Bronchial epithelial cell (primary cell): ENCODE results near the gene ABHD16A. TPM values are rescaled to one million over a fixed set of nuclear protein-coding genes. Genes with fewer than 3 reads are reported as not detected.

Experiments used
- DNase-seq: peaks from one replicate; pipeline ENCODE4 v3.0.0-alpha.2; 2010; ENCODE audit warnings: low read depth
- FAIRE-seq: peaks from 2 replicates; lab custom pipeline; 2011; peaks lifted over from hg19 to GRCh38; lab: Jason Lieb, UNC
- H3K27me3 ChIP-seq: 2 replicates; pipeline ENCODE4 v1.5.1; 2011; ENCODE audit warnings: low read length; ENCODE audit not compliant: control insufficient read depth, insufficient read depth
- H3K36me3 ChIP-seq: 2 replicates; pipeline ENCODE4 v1.5.1; 2011; ENCODE audit warnings: low read length; ENCODE audit not compliant: control insufficient read depth, insufficient read depth
- H3K4me3 ChIP-seq: 2 replicates; pipeline ENCODE4 v1.5.1; 2011; ENCODE audit warnings: mild to moderate bottlenecking, low read depth, low read length, control low read depth
- CTCF ChIP-seq: IDR thresholded peaks from 2 replicates; pipeline ENCODE4 v1.5.1; 2011; ENCODE audit warnings: mild to moderate bottlenecking, moderate library complexity, low read length, control low read depth, inconsistent platforms; ENCODE audit not compliant: insufficient read depth, severe bottlenecking
- total RNA-seq: library from RNA; depleted of rRNA; stranded (reverse); fragments of >200 nt; gene quantifications from 2 replicates; pipeline ENCODE4 v1.2.1, GENCODE V29; 2014

ABHD16A gene
- total RNA-seq, 1 donor from 2014 or later = 32.9 TPM

DNA sequence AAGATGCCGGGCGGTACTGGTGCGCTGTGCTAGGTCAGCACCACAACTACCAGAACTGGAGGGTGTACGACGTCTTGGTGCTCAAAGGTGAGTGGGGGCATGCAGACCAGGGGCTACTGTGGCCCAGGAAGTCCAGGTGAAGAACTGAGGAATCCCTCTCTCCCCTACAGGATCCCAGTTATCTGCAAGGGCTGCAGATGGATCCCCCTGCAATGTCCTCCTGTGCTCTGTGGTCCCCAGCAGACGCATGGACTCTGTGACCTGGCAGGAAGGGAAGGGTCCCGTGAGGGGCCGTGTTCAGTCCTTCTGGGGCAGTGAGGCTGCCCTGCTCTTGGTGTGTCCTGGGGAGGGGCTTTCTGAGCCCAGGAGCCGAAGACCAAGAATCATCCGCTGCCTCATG lies 4.6 kb upstream of the ABHD16A start:
- FAIRE-seq = no peak
- no peak for TF ChIP-seq CTCF
- Histone ChIP-seq H3K27me3 (no peaks in the 10 kb centered on the region), H3K36me3 (no peaks in the 10 kb centered on the region), H3K4me3 (no peak overlapping the region)
- DNase-seq = no peak

DNA sequence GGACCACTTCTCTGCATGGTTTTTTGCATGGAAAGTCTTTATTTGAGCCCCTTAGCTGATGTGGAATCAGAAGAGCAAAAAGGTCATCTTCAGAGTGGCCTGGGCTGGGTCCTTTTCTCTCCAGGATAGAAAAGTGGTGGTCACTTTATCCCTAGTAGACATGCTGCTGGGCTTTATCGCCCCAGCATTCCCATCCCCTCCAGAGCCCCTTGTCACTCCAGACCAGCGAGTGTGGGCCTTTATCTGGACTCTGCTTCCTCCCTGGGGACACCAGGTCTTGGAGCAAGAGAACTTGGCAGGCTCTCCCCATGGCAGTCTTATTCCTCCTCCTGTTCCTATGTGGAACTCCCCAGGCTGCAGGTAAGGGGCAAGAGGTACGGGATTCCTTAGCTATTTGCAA lies 3.5 kb upstream of the ABHD16A start, which contains the start of gene LY6G6F:
LY6G6F (plus strand) TSS at position 268 of the 400 bp plus-strand sequence; CDS start at position 309, 41 bp downstream.
- no peak for TF ChIP-seq CTCF
- no peak for DNase-seq
- no peak within 1 kb of the TSS for H3K4me3 ChIP-seq
- no peaks in the 10 kb centered on the region for H3K36me3 ChIP-seq
- FAIRE-seq = no peak
- no peaks in the 10 kb centered on the region for H3K27me3 ChIP-seq

GRCh38 chr6:31705931-31706330 lies 2.8 kb upstream of the ABHD16A start:
- no peak for DNase-seq
- H3K36me3 ChIP-seq = peaks cover under 1% of the 10 kb centered on the region
- no peaks in the 10 kb centered on the region for H3K27me3 ChIP-seq
- TF ChIP-seq CTCF = no peak
- no peak overlapping the region for H3K4me3 ChIP-seq
- FAIRE-seq = no peak

DNA sequence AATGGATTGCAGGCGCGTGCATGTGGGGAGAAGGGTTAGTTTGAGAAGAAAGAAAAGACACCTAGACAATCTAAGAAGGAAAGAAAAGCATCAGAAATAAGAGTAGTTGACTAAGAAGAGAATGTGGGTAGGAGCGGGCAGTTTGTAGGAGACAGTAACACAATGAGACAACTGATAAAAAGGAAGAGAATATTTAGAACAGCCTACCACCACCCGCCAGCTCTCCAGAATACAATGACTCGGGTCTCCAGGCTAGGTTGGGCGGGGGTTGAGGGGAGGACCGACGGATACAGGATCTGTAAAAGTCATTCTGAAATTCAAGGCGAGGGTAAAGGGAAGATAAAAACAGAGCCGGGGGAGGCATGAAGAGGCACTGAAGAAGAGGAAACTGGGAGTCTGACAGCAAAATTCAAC lies 712 bp downstream of the ABHD16A start:
- TF ChIP-seq CTCF = no peak
- no peak for DNase-seq
- H3K27me3 ChIP-seq = no peaks in the 10 kb centered on the region
- peak overlapping the region; percentile 88 for H3K4me3 ChIP-seq
- FAIRE-seq = no peak
- peaks cover 1% of the 10 kb centered on the region for H3K36me3 ChIP-seq

DNA sequence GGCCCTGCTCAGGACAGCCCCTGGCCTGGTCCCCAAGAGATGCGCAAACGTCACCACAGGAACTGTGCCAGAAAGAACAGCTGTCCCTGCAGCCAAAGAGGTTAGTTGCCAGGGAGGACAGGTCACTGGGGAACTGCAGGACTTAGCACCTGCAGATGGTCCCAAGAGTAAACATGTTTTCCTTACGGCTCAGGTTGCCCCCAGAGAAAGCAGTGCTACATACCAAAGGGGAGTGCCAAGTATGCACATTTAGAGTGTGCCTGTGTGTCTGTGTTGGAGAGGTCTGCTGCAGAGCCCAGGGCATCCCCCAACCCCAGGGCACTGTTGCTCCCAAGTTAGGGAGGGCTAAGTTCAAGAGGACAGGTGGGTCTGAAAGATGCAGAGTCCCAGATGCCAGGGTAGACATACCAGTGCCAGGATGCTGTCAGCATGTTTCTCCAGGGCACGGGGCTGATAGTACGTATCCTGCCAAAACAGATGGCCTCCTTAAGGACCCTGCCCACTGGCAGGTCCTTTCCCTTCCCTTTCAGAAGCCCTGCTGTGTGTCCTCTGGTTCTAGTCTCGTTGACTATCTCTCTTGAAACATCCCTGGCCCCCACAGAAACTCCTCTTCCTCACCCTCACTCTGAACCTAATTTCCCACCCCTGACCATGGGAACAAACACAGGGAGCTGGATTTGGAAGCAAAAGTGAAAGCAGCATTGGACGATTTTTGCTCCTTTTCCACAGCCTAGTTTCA lies 1.3 kb downstream of the ABHD16A start:
- FAIRE-seq (no peak), DNase-seq (no peak)
- peaks cover 2% of the 10 kb centered on the region for H3K36me3 ChIP-seq
- H3K27me3 ChIP-seq = no peaks in the 10 kb centered on the region
- TF ChIP-seq CTCF = no peak
- peak overlapping the region; percentile 88 for H3K4me3 ChIP-seq
